Measurements from ENCODE around the gene LRRC39. TPM values are rescaled to one million over a fixed set of nuclear protein-coding genes. Genes with fewer than 3 reads are reported as not detected.

Gene LRRC39
- total and polyA plus RNA-seq, 4 donors, result 0.12 to 1.4 (median 0.39) TPM

- under 1% methylated on average over 57 of the region's 57 CpGs for WGBS
- Histone ChIP-seq H3K27me3 (ENCODE audit: control insufficient read depth in 4 of 4, insufficient read depth in 4 of 4, low read length in 3 of 4) (no peaks in the 10 kb centered on the region), H3K9me3 (ENCODE audit: control insufficient read depth in 4 of 4, low read length in 3 of 4) (no peaks in the 10 kb centered on the region), H3K4me3 (ENCODE audit: low read depth in 1 of 3, low read length in 3 of 3) (peak within 1 kb of the TSS; percentile 71 to 96 (median 81)), H3K4me1 (ENCODE audit: control insufficient read depth in 4 of 4, insufficient read depth in 4 of 4, low read length in 3 of 4) (peaks cover 11 to 25% (median 21%) of the 10 kb centered on the region in 4 donors), H3K9ac (ENCODE audit: low read depth in 1 of 2, low read length in 2 of 2) (peak within 1 kb of the TSS; percentile 45 to 62), H3K27ac (ENCODE audit: low read depth in 1 of 2, low read length in 2 of 2) (peak within 1 kb of the TSS; percentile 20 to 57), H3K36me3 (ENCODE audit: control insufficient read depth in 4 of 4, insufficient read depth in 3 of 4, low read depth in 1 of 4, low read length in 3 of 4) (peaks cover 2 to 9% (median 7%) of the 10 kb centered on the region in 4 donors)
- DNase-seq (ENCODE audit: low spot score), result peak; percentile 91
- TF ChIP-seq YY1 (IDR thresholded peaks at IDR 0.05), result peak; percentile 100
- TF ChIP-seq ATF3 (IDR thresholded peaks at IDR 0.05), result peak; percentile 67
- peak; percentile 90 to 99 for TF ChIP-seq GABPA (IDR thresholded peaks at IDR 0.05 in 1 of 2, conservative IDR thresholded peaks at IDR 0.05 in 1 of 2)
- peak; percentile 55 for TF ChIP-seq FOXA1 (IDR thresholded peaks at IDR 0.05)
- peak; percentile 88 for TF ChIP-seq REST (IDR thresholded peaks at IDR 0.05)
- peak; percentile 95 to 97 for TF ChIP-seq EGR1 (IDR thresholded peaks at IDR 0.05; ENCODE audit: low read depth in 2 of 2)
- TF ChIP-seq RXRA (IDR thresholded peaks at IDR 0.05), result peak; percentile 80 to 86
- TF ChIP-seq TAF1 (conservative IDR thresholded peaks at IDR 0.05), result peak; percentile 60
- peak; percentile 78 for TF ChIP-seq SP1 (IDR thresholded peaks at IDR 0.05)
- TF ChIP-seq FOXA2 (IDR thresholded peaks at IDR 0.05), result no peak
- peak; percentile 61 to 63 for TF ChIP-seq RAD21 (IDR thresholded peaks at IDR 0.05)
- no peak for TF ChIP-seq HNF4G (IDR thresholded peaks at IDR 0.05)
- peak; percentile 56 to 65 for TF ChIP-seq HNF4A (conservative IDR thresholded peaks at IDR 0.05)
- peak; percentile 41 for TF ChIP-seq CTCF (IDR thresholded peaks at IDR 0.05; ENCODE audit: low read depth, low read length, missing input control)
- peak; percentile 87 for TF ChIP-seq NR2F2 (IDR thresholded peaks at IDR 0.05)
- TF ChIP-seq JUND (IDR thresholded peaks at IDR 0.05), result peak; percentile 56 to 89
- TF ChIP-seq ZBTB33 (IDR thresholded peaks at IDR 0.05), result peak; percentile 98
- peak; percentile 100 for TF ChIP-seq MAX (IDR thresholded peaks at IDR 0.05)
Observed at GRCh38 chr1:100132566-100133477, 45.2 kb downstream of the LRRC39 start, which contains the start of the genes SASS6 and TRMT13. Gene SASS6 (minus strand): TSS chr1:100132930. CDS start chr1:100132814, 116 bp downstream. Gene TRMT13 (plus strand): TSS chr1:100133163. CDS start chr1:100133169, 6 bp downstream.
